Right cardiac atrium (tissue), 5 donors: ENCODE results near the gene CPSF4L. TPM values are rescaled to one million over a fixed set of nuclear protein-coding genes. Genes with fewer than 3 reads are reported as not detected.
"Not testable (repeated sequence)": the region's sequence is repeated elsewhere in the genome, so short reads cannot be mapped to it uniquely, and the experiment has no call there.

Source experiments
- ATAC-seq, 2 donors: fragments of 200-7000 bp; cut with Tn5 transposase; one replicate each; pipeline versions ENCODE4 v1.8.0 to v1.9.1; 2020; ENCODE audit warnings: moderate library complexity in 2 of 2, mild to moderate bottlenecking in 1 of 2
- DNase-seq, 3 donors: peaks; one replicate each; pipeline ENCODE4 v3.0.0-alpha.2; 2020
- H3K27ac ChIP-seq: one replicate; pipeline ENCODE4 v1.5.1; 2013; ENCODE audit warnings: mild to moderate bottlenecking, low read length, control low read depth, moderate library complexity
- H3K27me3 ChIP-seq: one replicate; pipeline ENCODE4 v1.6.1; 2013; ENCODE audit not compliant: control insufficient read depth, insufficient read depth
- H3K4me1 ChIP-seq: one replicate; pipeline ENCODE4 v1.6.1; 2013; ENCODE audit warnings: low read length; ENCODE audit not compliant: control insufficient read depth, insufficient read depth
- H3K4me3 ChIP-seq: one replicate; pipeline ENCODE4 v1.5.1; 2013; ENCODE audit warnings: low read length, control low read depth
- H3K9me3 ChIP-seq: one replicate; pipeline ENCODE4 v1.6.1; 2013; ENCODE audit warnings: low read length; ENCODE audit not compliant: control insufficient read depth
- WGBS: extraction: QIAGEN DNeasy Blood & Tissue Kit; methylation state at CpG from one replicate; pipeline ENCODE4 v1.1.7; 2013; 5-methylcytosine and 5-hydroxymethylcytosine counted together
- intact Hi-C, 4 donors: fragments of 100-400 bp; cut with DNase I; formaldehyde crosslinking; loops; one replicate each; pipeline versions ENCODE4 v1.11.0 to v1.14.0; 2022 to 2023
- long read RNA-seq, 4 donors: library from polyadenylated mRNA; unstranded; transcript quantifications; one replicate each; pipeline ENCODE4 v2.0.0, GENCODE V29; 2020 to 2021
- polyA plus RNA-seq: library from polyadenylated mRNA; stranded (reverse); fragments of 200-250 nt; gene quantifications from one replicate; pipeline ENCODE4 v1.2.3, GENCODE V29; 2013
- total RNA-seq, 4 donors: library from RNA; stranded (reverse); fragmentation: NEBNext Ultra II Directional; extraction: Animal tissue kit (Norgen Biotek cat#: 25700); gene quantifications; one replicate each; pipeline ENCODE4 v1.2.1, GENCODE V29; 2021
- donor health status: healthy with polysubstance abuse.
- donor health status: DM: no; HTN: yes; CAD: no.
- donor health status: DM: no; HTN: no; CAD: no.
- donor health status: DM: no; HTN: yes; CAD: no; lungs with severe emphysema.
- donor health status: DM: yes; HTN: yes; CAD: no.

The CPSF4L gene, protein sequence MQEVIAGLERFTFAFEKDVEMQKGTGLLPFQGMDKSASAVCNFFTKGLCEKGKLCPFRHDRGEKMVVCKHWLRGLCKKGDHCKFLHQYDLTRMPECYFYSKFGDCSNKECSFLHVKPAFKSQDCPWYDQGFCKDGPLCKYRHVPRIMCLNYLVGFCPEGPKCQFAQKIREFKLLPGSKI
- not detected for total RNA-seq
- polyA plus RNA-seq: not detected
- long read RNA-seq, donor 1: 0 reads
- long read RNA-seq, donor 2: 0 reads
- long read RNA-seq, donor 3: 0 reads
- long read RNA-seq, donor 4: 0 reads

GRCh38 chr17:73261617-73261951 is at the start of gene CPSF4L:
Gene CPSF4L (minus strand): TSS chr17:73261880. CDS start chr17:73261818, 62 bp downstream.
- no peak for ATAC-seq
- 96% methylated on average over 9 of the region's 9 CpGs for WGBS
- no peak for DNase-seq
- no peak within 1 kb of the TSS for H3K27ac ChIP-seq
- H3K9me3 ChIP-seq: no peaks in the 10 kb centered on the region
- intact Hi-C loops: no loop called here
- H3K4me3 ChIP-seq: no peak within 1 kb of the TSS
- no peaks in the 10 kb centered on the region for H3K4me1 ChIP-seq
- H3K27me3 ChIP-seq: no peaks in the 10 kb centered on the region

DNA sequence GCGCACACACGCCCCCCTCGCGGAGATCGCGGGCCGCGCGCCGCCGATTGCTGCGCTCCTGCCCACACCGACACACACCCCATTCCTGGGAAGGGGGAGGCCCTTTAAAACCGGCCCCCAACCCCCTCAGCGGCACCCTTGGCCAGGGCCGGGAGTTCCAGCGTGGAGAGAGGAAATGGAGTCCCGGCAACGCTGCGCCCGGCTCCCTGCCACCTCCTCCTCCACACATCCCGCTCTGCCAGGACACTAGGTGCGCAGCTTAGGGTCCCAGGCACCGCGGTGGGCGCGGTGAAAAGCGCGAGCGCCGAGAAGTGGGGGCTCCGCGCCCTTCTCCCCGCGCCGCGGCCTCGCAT is 49.7 kb upstream of the CPSF4L start:
- DNase-seq (peak in 2 of 3 donors; percentile 83 to 84), ATAC-seq (peak; percentile 13 to 35)
- Histone ChIP-seq H3K27ac (peak overlapping the region; percentile 97), H3K4me3 (peak overlapping the region; percentile 94), H3K4me1 (peaks cover 10% of the 10 kb centered on the region), H3K9me3 (no peaks in the 10 kb centered on the region), H3K27me3 (no peaks in the 10 kb centered on the region)
- intact Hi-C loops: loop anchor here in 3 of 4 donors (2.0 to 10.0 kb wide), 3 partner anchors 53 to 56 kb away; no protein-coding TSS in a partner anchor
- under 1% methylated on average over 38 of the region's 38 CpGs for WGBS

DNA sequence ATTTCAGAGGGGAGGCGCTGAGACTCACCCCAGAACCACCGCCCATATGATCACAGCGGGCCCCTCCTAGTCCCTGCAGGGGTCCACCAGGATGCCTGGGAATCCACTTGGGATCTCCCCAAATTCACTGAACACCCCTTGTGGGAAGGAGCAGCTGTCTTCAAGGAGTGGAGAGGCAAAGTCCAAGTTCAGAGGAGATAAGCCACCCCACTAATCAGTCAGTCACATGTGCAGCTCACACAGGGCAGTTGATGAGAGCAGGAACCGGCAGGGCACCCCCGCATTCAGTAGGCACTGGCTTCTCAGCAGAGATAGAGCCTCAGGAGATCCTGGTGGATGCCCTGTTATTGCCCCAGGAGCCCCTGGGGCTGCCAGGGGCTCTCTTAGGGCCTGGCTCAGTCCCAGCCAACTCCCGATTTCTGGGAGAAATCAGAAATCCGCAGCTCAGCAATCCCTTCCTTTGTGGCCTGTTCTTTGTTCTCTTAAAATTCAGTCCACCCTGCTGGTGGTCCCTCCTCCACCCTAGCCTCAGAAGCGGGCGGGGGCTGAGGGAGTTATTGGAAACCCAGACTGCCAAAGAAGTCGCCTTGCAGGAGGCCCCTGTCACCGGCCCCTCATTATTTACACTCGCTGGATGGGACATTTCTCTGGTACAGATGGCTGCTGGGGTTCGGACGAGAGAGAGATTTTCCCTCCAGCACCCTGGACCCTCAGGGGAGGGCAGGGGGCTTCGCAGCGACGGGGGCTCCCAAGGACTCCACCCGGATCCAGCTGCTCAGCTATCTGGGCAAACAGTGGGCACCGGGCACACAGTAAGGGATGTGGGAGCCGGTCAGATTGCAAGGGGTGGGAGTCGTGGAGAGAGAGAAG is 48.3 kb upstream of the CPSF4L start:
- intact Hi-C loops: loop anchor here (2.0 to 10.0 kb wide), 3 partner anchors 53 to 57 kb away; no protein-coding TSS in a partner anchor
- 10% methylated on average over 21 of the region's 21 CpGs for WGBS
- Histone ChIP-seq H3K27me3 (no peaks in the 10 kb centered on the region), H3K9me3 (no peaks in the 10 kb centered on the region), H3K27ac (peak overlapping the region; percentile 96), H3K4me3 (peak overlapping the region; percentile 94), H3K4me1 (peaks cover 15% of the 10 kb centered on the region)
- peak in 2 of 3 donors; percentile 61 to 70 for DNase-seq
- no peak for ATAC-seq

GRCh38 chr17:73308959-73309358 is 47.3 kb upstream of the CPSF4L start:
- Histone ChIP-seq H3K4me3 (peak overlapping the region; percentile 94), H3K4me1 (peaks cover 18% of the 10 kb centered on the region)
- not testable (repeated sequence) for ATAC-seq, H3K27me3 ChIP-seq, H3K27ac ChIP-seq, H3K9me3 ChIP-seq
- intact Hi-C loops: loop anchor here in 1 of 4 donors (5.0 kb wide), 1 partner anchor 58 kb away; no protein-coding TSS in a partner anchor
- WGBS: 63% methylated on average over 5 of the region's 5 CpGs
- DNase-seq: peak in 1 of 3 donors; percentile 44

DNA sequence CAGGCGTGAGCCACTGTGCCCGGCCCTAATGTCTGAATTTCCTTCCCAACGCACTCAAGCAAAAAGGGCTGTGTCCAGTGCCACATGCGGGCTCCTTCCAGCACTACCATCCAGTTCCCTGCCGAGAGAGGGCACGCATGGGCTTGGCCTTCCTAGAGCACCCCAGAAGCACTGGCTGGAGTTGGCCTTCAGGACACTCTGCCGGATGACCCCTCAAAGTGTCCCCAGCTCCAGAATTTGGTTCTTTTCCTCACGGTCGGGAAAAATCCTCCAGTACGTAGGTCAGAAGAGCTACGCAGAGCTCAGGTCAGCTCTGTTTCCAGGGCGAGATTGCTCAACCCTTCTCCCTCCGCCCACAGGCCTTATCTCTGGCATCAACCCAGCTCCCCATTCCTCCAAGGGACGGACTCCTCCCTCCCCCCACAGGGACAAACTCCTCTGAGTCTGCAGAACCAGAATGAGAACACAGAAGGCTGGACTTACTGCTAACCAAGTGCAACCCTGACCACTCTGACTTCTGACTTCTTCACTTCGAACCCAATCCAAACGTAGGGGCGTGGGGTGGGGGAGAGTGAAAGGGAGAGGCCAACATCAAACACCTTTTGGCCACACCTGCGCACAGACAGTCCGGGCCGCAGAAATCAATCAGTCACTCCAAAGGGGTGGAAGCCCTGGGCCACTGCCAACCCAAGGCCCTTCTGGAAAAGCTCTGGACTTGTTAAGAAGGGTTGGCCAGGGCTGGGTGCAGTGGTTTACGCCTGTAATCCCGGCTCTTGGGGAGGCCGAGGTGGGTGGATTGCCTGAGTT is 46.5 kb upstream of the CPSF4L start:
- peak; percentile 33 to 34 for ATAC-seq
- Histone ChIP-seq H3K27me3 (no peaks in the 10 kb centered on the region), H3K27ac (peak overlapping the region; percentile 98), H3K9me3 (no peaks in the 10 kb centered on the region), H3K4me1 (peaks cover 18% of the 10 kb centered on the region), H3K4me3 (peak overlapping the region; percentile 11)
- WGBS: 23% methylated on average over 23 of the region's 23 CpGs
- intact Hi-C loops: loop anchor here in 1 of 4 donors (5.0 kb wide), 1 partner anchor 59 kb away; no protein-coding TSS in a partner anchor
- DNase-seq: peak; percentile 89 to 92 (median 90)

DNA sequence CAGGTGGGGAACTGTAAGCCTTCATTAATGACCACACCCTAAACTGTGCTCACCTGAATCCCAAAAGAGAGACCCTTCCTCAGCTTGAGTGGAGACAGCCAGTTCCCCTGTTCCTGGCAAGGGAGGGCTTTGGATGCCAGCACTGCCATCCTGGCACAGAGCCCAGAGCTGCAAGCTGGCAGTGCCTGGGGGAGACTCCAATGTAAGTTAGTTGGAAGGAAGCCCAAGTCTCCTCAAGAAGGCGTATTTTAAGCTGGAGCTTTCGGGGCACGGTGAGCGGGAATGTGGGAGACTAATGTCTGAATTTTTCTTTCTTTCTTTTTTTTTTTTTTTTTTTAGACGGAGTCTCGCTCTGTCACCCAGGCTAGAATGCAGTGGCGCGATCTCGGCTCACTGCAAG is 45.5 kb upstream of the CPSF4L start:
- H3K9me3 ChIP-seq: no peaks in the 10 kb centered on the region
- no peak overlapping the region for H3K4me3 ChIP-seq
- intact Hi-C loops: loop anchor here in 1 of 4 donors (5.0 kb wide), 1 partner anchor 60 kb away; no protein-coding TSS in a partner anchor
- H3K27ac ChIP-seq: peak overlapping the region; percentile 75
- peaks cover 18% of the 10 kb centered on the region for H3K4me1 ChIP-seq
- DNase-seq (peak; percentile 50 to 76 (median 62)), ATAC-seq (no peak)
- 53% methylated on average over 9 of the region's 9 CpGs for WGBS
- H3K27me3 ChIP-seq: no peaks in the 10 kb centered on the region

GRCh38 chr17:73305845-73306836 is 44.5 kb upstream of the CPSF4L start:
- intact Hi-C loops: loop anchor here in 1 of 4 donors (5.0 kb wide), 1 partner anchor 61 kb away; no protein-coding TSS in a partner anchor
- 46% methylated on average over 11 of the region's 11 CpGs for WGBS
- peak overlapping the region; percentile 7 for H3K4me3 ChIP-seq
- DNase-seq (peak in 1 of 3 donors; percentile 30), ATAC-seq (no peak)
- H3K27ac ChIP-seq: peak overlapping the region; percentile 94
- no peaks in the 10 kb centered on the region for H3K9me3 ChIP-seq
- H3K27me3 ChIP-seq: no peaks in the 10 kb centered on the region
- peaks cover 18% of the 10 kb centered on the region for H3K4me1 ChIP-seq

- WGBS: 10% methylated on average over 16 of the region's 16 CpGs
- Histone ChIP-seq H3K4me3 (peak overlapping the region; percentile 7), H3K9me3 (no peaks in the 10 kb centered on the region), H3K27me3 (no peaks in the 10 kb centered on the region), H3K27ac (peak overlapping the region; percentile 94), H3K4me1 (peaks cover 21% of the 10 kb centered on the region)
- ATAC-seq: peak; percentile 73 to 86
- intact Hi-C loops: loop anchor here in 1 of 4 donors (5.0 kb wide), 1 partner anchor 62 kb away; no protein-coding TSS in a partner anchor
- DNase-seq: peak; percentile 87 to 88 (median 87)
These were observed 43.5 kb upstream of the CPSF4L start for GRCh38 chr17:73304971-73305812.

GRCh38 chr17:73304438-73304837 is 42.8 kb upstream of the CPSF4L start:
- H3K4me3 ChIP-seq: no peak overlapping the region
- ATAC-seq: peak in 1 of 2 donors; percentile 6
- H3K27me3 ChIP-seq: no peaks in the 10 kb centered on the region
- no peaks in the 10 kb centered on the region for H3K9me3 ChIP-seq
- H3K4me1 ChIP-seq: peaks cover 26% of the 10 kb centered on the region
- 21% methylated on average over 8 of the region's 8 CpGs for WGBS
- no peak for DNase-seq
- peak overlapping the region; percentile 94 for H3K27ac ChIP-seq
- intact Hi-C loops: no loop called here
